A673 (cell line): ENCODE results near the gene HIVEP1. TPM values are rescaled to one million over a fixed set of nuclear protein-coding genes. Genes with fewer than 3 reads are reported as not detected.

Source experiments
- BruUV-seq: library from RNA; stranded (reverse); fragments of 400-500 nt; replicated peaks from 2 replicates; lab custom pipeline; 2021; lab: Mats Ljungman, UMichigan
- CTCF ChIA-PET: fragments of 300-600 bp; sonication (Branson Sonifier 250); formaldehyde crosslinking; loops from one replicate; lab custom pipeline; 2022; ENCODE audit warnings: antibody characterized with exemption; lab: Charles Lee
- POLR2A ChIA-PET: fragments of 300-600 bp; sonication (Branson Sonifier 250); formaldehyde crosslinking; loops from one replicate; lab custom pipeline; 2022; ENCODE audit warnings: antibody characterized with exemption; ENCODE audit not compliant: low non-redundant PET; lab: Charles Lee
- DNase-seq: peaks from one replicate; pipeline ENCODE4 v3.0.0-alpha.2; 2015; ENCODE audit warnings: low spot score
- H3K27ac ChIP-seq: fragments of 200-600 bp; sonication (generic); 2 replicates; pipeline ENCODE4 v1.5.1; 2016; ENCODE audit warnings: mixed run types, low read depth, mild to moderate bottlenecking, mixed read lengths, antibody characterized with exemption, low read length; ENCODE audit not compliant: poor library complexity, severe bottlenecking
- H3K27me3 ChIP-seq: fragments of 200-600 bp; sonication (generic); replicated peaks from 2 replicates; pipeline ENCODE4 v1.6.1; 2017; ENCODE audit warnings: mixed run types, low read depth, mild to moderate bottlenecking, mixed read lengths, antibody characterized with exemption, low read length; ENCODE audit not compliant: insufficient read depth, poor library complexity
- H3K36me3 ChIP-seq: fragments of 200-600 bp; sonication (generic); 2 replicates; pipeline ENCODE4 v1.6.1; 2016; ENCODE audit warnings: mixed run types, mild to moderate bottlenecking, mixed read lengths, antibody characterized with exemption, low read length; ENCODE audit not compliant: insufficient read depth, poor library complexity, severe bottlenecking
- H3K4me1 ChIP-seq: fragments of 200-600 bp; sonication (generic); 2 replicates; pipeline ENCODE4 v1.6.1; 2017; ENCODE audit warnings: mixed run types, mild to moderate bottlenecking, mixed read lengths, antibody characterized with exemption, low read length; ENCODE audit not compliant: insufficient read depth, poor library complexity, severe bottlenecking
- H3K4me3 ChIP-seq: fragments of 200-600 bp; sonication (generic); 2 replicates; pipeline ENCODE4 v1.5.1; 2016; ENCODE audit warnings: low read depth, mixed run types, mild to moderate bottlenecking, mixed read lengths, low read length; ENCODE audit not compliant: poor library complexity, severe bottlenecking
- H3K9me3 ChIP-seq: fragments of 200-600 bp; sonication (generic); 2 replicates; pipeline ENCODE4 v1.6.1; 2016; ENCODE audit warnings: mixed run types, low read depth, mild to moderate bottlenecking, mixed read lengths, antibody characterized with exemption, low read length; ENCODE audit not compliant: poor library complexity, severe bottlenecking
- EZH2 ChIP-seq: fragments of 200-600 bp; sonication (generic); IDR thresholded peaks from 2 replicates; pipeline ENCODE4 v1.6.1; 2017; ENCODE audit warnings: borderline replicate concordance, low read depth, mild to moderate bottlenecking, mixed read lengths, antibody characterized with exemption, low read length; ENCODE audit not compliant: poor library complexity, severe bottlenecking
- intact Hi-C: fragments of 100-400 bp; cut with micrococcal nuclease; formaldehyde crosslinking; loops from one replicate; pipeline ENCODE4 v1.10.0; 2022; ENCODE audit not compliant: unreplicated experiment
- total RNA-seq: library from RNA; stranded (reverse); gene quantifications from 2 replicates; pipeline ENCODE4 v1.2.3, GENCODE V29; 2021
- TF ChIP-seq, protein P1 (sequence below): fragments of 300-800, 200-600 bp; sonication (generic); conservative IDR thresholded peaks from 2 replicates; pipeline ENCODE4 v1.5.1; 2017; ENCODE audit warnings: low read depth, mild to moderate bottlenecking, antibody characterized with exemption, low read length, moderate library complexity, mixed read lengths

HIVEP1 gene
- total RNA-seq, 1 experiment from 2014 or later: 21.5 TPM

DNA sequence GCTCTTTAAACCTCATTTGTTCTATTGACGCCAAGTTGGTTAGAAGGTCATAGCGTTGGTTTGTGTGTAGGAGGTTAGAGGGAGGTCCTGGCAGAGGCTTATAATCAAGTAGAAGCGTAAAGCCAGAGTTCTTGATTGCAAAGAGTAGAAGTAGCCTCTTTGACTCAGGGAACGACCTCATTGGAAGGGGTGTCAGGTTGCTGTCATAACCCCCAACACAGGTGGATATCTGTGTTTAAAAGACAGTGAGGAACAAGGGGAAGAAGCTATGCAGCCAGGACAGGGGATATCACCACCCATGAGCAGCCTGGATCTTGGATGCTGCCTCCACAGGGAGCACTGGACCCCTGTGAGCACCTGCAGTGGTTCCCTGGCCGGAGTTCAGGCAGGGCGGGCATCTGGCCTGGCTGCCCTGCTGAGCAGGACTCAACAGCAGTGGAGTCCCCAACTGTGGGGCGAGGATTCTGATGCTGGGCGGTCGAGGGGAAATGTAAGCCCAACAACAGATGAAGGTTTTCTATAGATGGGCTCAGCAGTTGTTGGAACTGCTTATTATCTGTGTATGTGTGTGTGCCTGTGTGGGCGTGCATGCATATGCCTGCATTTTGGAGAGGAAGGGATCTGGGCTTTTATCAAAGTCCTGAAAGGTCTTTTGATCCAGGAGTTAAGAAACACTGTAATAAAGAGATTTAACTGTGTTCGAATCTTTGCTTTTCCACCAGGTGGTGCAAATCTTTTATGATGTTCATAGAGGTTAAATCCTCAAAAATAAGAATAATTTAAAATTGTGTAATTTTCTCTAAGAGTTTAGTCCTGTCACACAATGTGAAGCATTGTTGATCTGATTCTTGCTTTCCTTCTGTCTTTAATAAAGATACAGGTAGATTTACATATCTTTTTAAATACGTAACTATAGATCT lies 27.7 kb downstream of the HIVEP1 start:
- no TSS peak for BruUV-seq
- no peak overlapping the region for H3K27ac ChIP-seq
- no peak for TF ChIP-seq EZH2
- TF ChIP-seq, protein P1, sequence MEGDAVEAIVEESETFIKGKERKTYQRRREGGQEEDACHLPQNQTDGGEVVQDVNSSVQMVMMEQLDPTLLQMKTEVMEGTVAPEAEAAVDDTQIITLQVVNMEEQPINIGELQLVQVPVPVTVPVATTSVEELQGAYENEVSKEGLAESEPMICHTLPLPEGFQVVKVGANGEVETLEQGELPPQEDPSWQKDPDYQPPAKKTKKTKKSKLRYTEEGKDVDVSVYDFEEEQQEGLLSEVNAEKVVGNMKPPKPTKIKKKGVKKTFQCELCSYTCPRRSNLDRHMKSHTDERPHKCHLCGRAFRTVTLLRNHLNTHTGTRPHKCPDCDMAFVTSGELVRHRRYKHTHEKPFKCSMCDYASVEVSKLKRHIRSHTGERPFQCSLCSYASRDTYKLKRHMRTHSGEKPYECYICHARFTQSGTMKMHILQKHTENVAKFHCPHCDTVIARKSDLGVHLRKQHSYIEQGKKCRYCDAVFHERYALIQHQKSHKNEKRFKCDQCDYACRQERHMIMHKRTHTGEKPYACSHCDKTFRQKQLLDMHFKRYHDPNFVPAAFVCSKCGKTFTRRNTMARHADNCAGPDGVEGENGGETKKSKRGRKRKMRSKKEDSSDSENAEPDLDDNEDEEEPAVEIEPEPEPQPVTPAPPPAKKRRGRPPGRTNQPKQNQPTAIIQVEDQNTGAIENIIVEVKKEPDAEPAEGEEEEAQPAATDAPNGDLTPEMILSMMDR: peak; percentile 19; the same call in 1 of the 2 replicates
- no peaks in the 10 kb centered on the region for H3K27me3 ChIP-seq
- ChIA-PET POLR2A (no interaction called here), CTCF (no interaction called here)
- no peak overlapping the region for H3K4me3 ChIP-seq
- H3K36me3 ChIP-seq: no peaks in the 10 kb centered on the region
- peaks cover 5% of the 10 kb centered on the region for H3K4me1 ChIP-seq
- intact Hi-C loops: loop anchor here (10.0 kb wide), 1 partner anchor 385 kb away; no protein-coding TSS in a partner anchor
- peak; percentile 9 for DNase-seq
- H3K9me3 ChIP-seq: no peaks in the 10 kb centered on the region

DNA sequence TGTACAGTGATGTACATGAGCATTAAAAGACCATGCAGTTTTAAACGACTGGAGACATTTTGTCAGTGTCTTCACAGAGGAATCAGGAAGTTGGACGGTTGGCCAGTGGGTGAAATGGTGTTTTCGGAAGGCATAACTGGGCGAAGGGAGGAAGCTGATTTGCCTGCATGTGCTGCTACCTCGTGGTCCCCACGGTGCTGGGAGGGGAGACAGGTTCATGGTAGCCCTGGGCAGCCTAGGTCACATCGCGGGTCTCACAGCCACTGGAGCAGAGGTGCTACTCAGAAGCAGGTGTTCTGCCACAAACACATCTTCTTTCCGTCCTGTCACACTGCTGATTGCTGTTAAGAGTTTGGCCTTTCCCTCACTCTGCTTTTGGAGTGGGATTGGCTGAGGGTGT lies 35.2 kb downstream of the HIVEP1 start:
- no peaks in the 10 kb centered on the region for H3K36me3 ChIP-seq
- BruUV-seq: no TSS peak
- TF ChIP-seq EZH2: no peak
- TF ChIP-seq, protein P1: no peak
- H3K27me3 ChIP-seq: no peaks in the 10 kb centered on the region
- intact Hi-C loops: no loop called here
- DNase-seq: no peak
- CTCF ChIA-PET: no interaction called here
- no peaks in the 10 kb centered on the region for H3K9me3 ChIP-seq
- peaks cover 12% of the 10 kb centered on the region for H3K4me1 ChIP-seq
- H3K4me3 ChIP-seq: no peak overlapping the region
- H3K27ac ChIP-seq: no peak overlapping the region
- POLR2A ChIA-PET: no interaction called here

DNA sequence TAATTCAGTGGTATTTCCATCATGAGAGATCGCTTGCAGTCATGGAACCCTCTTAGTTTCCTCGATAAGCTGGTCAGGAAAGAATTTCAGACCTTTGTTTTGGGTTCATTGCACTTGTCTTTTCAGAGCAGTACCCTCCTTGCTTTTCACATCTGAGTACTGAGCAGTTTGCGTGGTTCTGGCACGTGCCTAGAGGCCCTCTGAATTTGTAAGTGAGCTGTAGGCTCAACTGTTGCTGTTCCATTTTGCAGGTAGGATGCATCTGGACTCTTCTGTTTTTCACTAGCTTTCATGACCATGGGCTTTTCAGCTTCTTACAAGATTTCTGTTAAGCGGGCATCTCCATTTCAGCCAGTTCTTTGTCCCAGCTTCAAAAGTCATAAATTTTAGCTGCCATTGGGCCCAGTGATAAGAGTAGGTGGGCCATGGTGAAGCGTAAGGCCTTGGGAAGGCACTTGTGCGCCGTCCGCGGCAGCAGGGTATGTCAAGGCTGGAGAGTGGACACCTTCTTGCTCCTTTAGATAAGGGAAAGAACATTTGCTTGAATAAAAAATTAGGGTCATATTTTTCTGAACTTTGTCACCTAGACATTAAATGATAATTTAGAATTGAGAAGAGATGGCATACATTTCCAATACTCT lies 35.8 kb downstream of the HIVEP1 start:
- TF ChIP-seq, protein P1: no peak
- TF ChIP-seq EZH2: no peak
- no TSS peak for BruUV-seq
- Histone ChIP-seq H3K36me3 (no peaks in the 10 kb centered on the region), H3K27ac (no peak overlapping the region), H3K4me1 (peaks cover 12% of the 10 kb centered on the region), H3K4me3 (no peak overlapping the region), H3K27me3 (no peaks in the 10 kb centered on the region), H3K9me3 (no peaks in the 10 kb centered on the region)
- DNase-seq: no peak
- intact Hi-C loops: no loop called here
- CTCF ChIA-PET: interaction anchor here (0.5 kb wide), 1 partner anchor 488 kb away, joined by 5 read pairs; no protein-coding TSS in a partner anchor
- POLR2A ChIA-PET: no interaction called here
